Measurements from ENCODE around the gene MYL6. TPM values are rescaled to one million over a fixed set of nuclear protein-coding genes. Genes with fewer than 3 reads are reported as not detected.

The MYL6 gene
- total and polyA plus RNA-seq, 2 experiments from 2014 or later: 2,618 to 6,680 TPM

DNA sequence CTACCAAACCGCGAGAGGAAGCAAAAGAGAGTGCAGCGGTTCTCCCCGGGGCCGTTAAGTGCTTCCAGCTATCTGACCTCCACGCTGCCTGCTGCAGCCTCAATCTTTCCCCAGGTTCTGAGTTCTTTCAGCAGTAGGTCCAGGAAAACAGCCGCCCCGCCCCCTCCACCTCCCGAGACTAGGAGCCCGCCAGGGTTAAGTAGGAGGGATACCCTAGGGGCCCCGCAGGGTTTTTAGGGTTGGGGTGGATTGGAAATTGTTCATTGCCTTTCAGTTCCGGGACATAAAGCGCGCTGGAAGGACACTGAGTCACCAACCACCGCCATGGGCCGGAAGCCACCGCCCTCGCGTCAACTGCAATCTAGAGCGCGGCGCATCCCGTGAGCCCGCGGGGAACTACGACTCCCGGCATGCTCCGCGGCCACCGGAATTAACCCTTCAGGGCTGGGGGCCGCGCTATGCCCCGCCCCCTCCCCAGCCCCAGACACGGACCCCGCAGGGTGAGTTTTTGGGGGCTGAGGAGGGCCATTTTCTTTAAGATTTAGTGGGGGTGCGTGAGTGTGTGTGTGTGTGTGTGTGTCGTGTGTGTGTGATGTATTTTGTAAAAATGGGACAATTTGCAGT lies 5.9 kb upstream of the MYL6 start, which contains the start of gene MYL6B:
TSS of gene MYL6B (plus strand) at position 456 of the 624 bp plus-strand sequence. CDS start 1,332 bp downstream, outside the sequence.
- peak; percentile 92 to 94 for DNase-seq (ENCODE audit: low read depth in 1 of 2, low spot score in 1 of 2)
- TF ChIP-seq, protein P1, sequence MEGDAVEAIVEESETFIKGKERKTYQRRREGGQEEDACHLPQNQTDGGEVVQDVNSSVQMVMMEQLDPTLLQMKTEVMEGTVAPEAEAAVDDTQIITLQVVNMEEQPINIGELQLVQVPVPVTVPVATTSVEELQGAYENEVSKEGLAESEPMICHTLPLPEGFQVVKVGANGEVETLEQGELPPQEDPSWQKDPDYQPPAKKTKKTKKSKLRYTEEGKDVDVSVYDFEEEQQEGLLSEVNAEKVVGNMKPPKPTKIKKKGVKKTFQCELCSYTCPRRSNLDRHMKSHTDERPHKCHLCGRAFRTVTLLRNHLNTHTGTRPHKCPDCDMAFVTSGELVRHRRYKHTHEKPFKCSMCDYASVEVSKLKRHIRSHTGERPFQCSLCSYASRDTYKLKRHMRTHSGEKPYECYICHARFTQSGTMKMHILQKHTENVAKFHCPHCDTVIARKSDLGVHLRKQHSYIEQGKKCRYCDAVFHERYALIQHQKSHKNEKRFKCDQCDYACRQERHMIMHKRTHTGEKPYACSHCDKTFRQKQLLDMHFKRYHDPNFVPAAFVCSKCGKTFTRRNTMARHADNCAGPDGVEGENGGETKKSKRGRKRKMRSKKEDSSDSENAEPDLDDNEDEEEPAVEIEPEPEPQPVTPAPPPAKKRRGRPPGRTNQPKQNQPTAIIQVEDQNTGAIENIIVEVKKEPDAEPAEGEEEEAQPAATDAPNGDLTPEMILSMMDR (IDR thresholded peaks at IDR 0.05; ENCODE audit: low read depth, low read length): no peak
- no peaks in the 10 kb centered on the region for H3K9me3 ChIP-seq (ENCODE audit: low read depth)
- H3K27ac ChIP-seq: peak within 1 kb of the TSS; percentile 82
- peak within 1 kb of the TSS; percentile 79 for H3K4me3 ChIP-seq
- H3K36me3 ChIP-seq: peaks cover 9% of the 10 kb centered on the region
- peaks cover 8% of the 10 kb centered on the region for H3K4me1 ChIP-seq (ENCODE audit: low read depth)
- H3K27me3 ChIP-seq: no peaks in the 10 kb centered on the region

- Histone ChIP-seq H3K36me3 (peaks cover 9% of the 10 kb centered on the region), H3K27ac (no peak overlapping the region), H3K9me3 (ENCODE audit: low read depth) (no peaks in the 10 kb centered on the region), H3K4me1 (ENCODE audit: low read depth) (peaks cover 11% of the 10 kb centered on the region), H3K4me3 (peak overlapping the region; percentile 79), H3K27me3 (no peaks in the 10 kb centered on the region)
- TF ChIP-seq, protein P1 (IDR thresholded peaks at IDR 0.05; ENCODE audit: low read depth, low read length): no peak
- DNase-seq (ENCODE audit: low read depth in 1 of 2, low spot score in 1 of 2): peak in 1 of 2 donors; percentile 24
Observed at GRCh38 chr12:56152756-56153677, 5.1 kb upstream of the MYL6 start.

GRCh38 chr12:56153678-56154065 lies 4.5 kb upstream of the MYL6 start:
- H3K27me3 ChIP-seq: no peaks in the 10 kb centered on the region
- H3K36me3 ChIP-seq: peaks cover 11% of the 10 kb centered on the region
- H3K4me1 ChIP-seq (ENCODE audit: low read depth): peaks cover 11% of the 10 kb centered on the region
- no peak for DNase-seq (ENCODE audit: low read depth in 1 of 2, low spot score in 1 of 2)
- no peak overlapping the region for H3K4me3 ChIP-seq
- H3K27ac ChIP-seq: no peak overlapping the region
- TF ChIP-seq, protein P1 (IDR thresholded peaks at IDR 0.05; ENCODE audit: low read depth, low read length): no peak
- H3K9me3 ChIP-seq (ENCODE audit: low read depth): no peaks in the 10 kb centered on the region

DNA sequence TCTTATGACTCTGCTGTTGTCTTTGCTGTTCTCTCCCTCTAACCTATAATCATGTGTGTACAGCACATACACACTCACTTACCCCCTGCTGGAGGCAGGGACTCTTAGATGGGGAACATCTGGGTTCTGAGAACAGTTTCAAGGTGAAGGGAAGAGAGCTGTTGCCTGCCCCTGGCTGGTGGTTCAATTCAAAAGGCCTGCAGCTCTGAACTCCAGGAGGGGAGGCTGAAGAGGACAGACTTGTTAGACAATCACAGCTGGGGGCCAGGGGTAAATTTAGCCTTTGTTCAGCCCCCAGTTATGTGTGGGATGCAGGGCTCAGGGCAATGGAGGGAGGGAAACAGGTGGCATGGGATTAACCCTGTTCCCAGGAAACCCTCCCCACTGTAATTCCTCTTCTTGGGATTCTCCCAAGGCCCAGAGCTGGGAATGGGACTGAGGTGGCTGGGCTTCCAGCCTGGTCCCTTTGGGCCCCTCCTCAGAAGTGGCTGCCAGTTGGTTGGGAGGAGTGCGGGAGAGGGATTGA lies 3.9 kb upstream of the MYL6 start:
- H3K4me3 ChIP-seq: no peak overlapping the region

GRCh38 chr12:56154818-56155217 lies 3.3 kb upstream of the MYL6 start:
- Histone ChIP-seq H3K4me1 (ENCODE audit: low read depth) (peaks cover 16% of the 10 kb centered on the region), H3K9me3 (ENCODE audit: low read depth) (no peaks in the 10 kb centered on the region), H3K27me3 (no peaks in the 10 kb centered on the region), H3K27ac (no peak overlapping the region), H3K36me3 (peaks cover 16% of the 10 kb centered on the region), H3K4me3 (no peak overlapping the region)
- TF ChIP-seq, protein P1 (IDR thresholded peaks at IDR 0.05; ENCODE audit: low read depth, low read length): no peak
- no peak for DNase-seq (ENCODE audit: low read depth in 1 of 2, low spot score in 1 of 2)

More for the DNA sequence above, 3.9 kb upstream of the MYL6 start:
- no peak for DNase-seq (ENCODE audit: low read depth in 1 of 2, low spot score in 1 of 2)
- Histone ChIP-seq H3K27ac (no peak overlapping the region), H3K9me3 (ENCODE audit: low read depth) (no peaks in the 10 kb centered on the region), H3K36me3 (peaks cover 15% of the 10 kb centered on the region), H3K4me1 (ENCODE audit: low read depth) (peaks cover 11% of the 10 kb centered on the region), H3K27me3 (no peaks in the 10 kb centered on the region)
- TF ChIP-seq, protein P1 (IDR thresholded peaks at IDR 0.05; ENCODE audit: low read depth, low read length): no peak
